Activated CD4-positive, alpha-beta T cell treated with anti-CD3 and anti-CD28 coated beads, Interleukin-2, amount 10 ng/mL, durations not matched to agents 24 days and 14 days (primary cell): Measurements from ENCODE around the gene CHST6. TPM values are rescaled to one million over a fixed set of nuclear protein-coding genes. Genes with fewer than 3 reads are reported as not detected.
"Not testable (repeated sequence)": the region's sequence is repeated elsewhere in the genome, so short reads cannot be mapped to it uniquely, and the experiment has no call there.

Experiments used
- DNase-seq: peaks from one replicate; pipeline ENCODE4 v3.0.0; 2022
- H3K27ac Mint-ChIP-seq: one replicate; pipeline ENCODE4 v1.8.0; 2022; ENCODE audit warnings: mild to moderate bottlenecking, mixed read lengths
- H3K27me3 Mint-ChIP-seq: one replicate; pipeline ENCODE4 v1.8.0; 2022; ENCODE audit warnings: mixed read lengths
- H3K36me3 Mint-ChIP-seq: one replicate; pipeline ENCODE4 v1.8.0; 2022; ENCODE audit warnings: low read depth, mild to moderate bottlenecking, mixed read lengths
- H3K4me1 Mint-ChIP-seq: one replicate; pipeline ENCODE4 v1.8.0; 2021; ENCODE audit warnings: mixed read lengths
- H3K4me3 Mint-ChIP-seq: one replicate; pipeline ENCODE4 v1.8.0; 2022; ENCODE audit warnings: mild to moderate bottlenecking, moderate library complexity, mixed read lengths
- H3K9me3 Mint-ChIP-seq: one replicate; pipeline ENCODE4 v1.8.0; 2021; ENCODE audit warnings: mixed read lengths
- intact Hi-C: fragments of 100-400 bp; cut with micrococcal nuclease; formaldehyde crosslinking; loops from one replicate; pipeline ENCODE4 v1.15.1; 2023
- total RNA-seq: library from RNA; stranded (reverse); gene quantifications from 2 replicates; pipeline ENCODE4 v1.2.3, GENCODE V29; 2022

CHST6 gene
- total RNA-seq, 1 donor from 2014 or later = not detected

GRCh38 chr16:75424105-75424762 lies 71.0 kb downstream of the CHST6 start:
- H3K4me3 Mint-ChIP-seq, DNase-seq, H3K27ac Mint-ChIP-seq, H3K27me3 Mint-ChIP-seq, H3K36me3 Mint-ChIP-seq, H3K9me3 Mint-ChIP-seq: not testable (repeated sequence)
- H3K4me1 Mint-ChIP-seq = peaks cover 24% of the 10 kb centered on the region
- intact Hi-C loops = loop anchor here (5.0 kb wide), 1 partner anchor 38 kb away; the partner anchor contains the start of gene TMEM170A

GRCh38 chr16:75423723-75424104 lies 71.5 kb downstream of the CHST6 start:
- no peak overlapping the region for H3K4me3 Mint-ChIP-seq
- intact Hi-C loops = loop anchor here (5.0 kb wide), 1 partner anchor 39 kb away; the partner anchor contains the start of gene TMEM170A
- H3K27ac Mint-ChIP-seq = no peak overlapping the region
- no peaks in the 10 kb centered on the region for H3K27me3 Mint-ChIP-seq
- H3K36me3 Mint-ChIP-seq = peaks cover 6% of the 10 kb centered on the region
- no peaks in the 10 kb centered on the region for H3K9me3 Mint-ChIP-seq
- peaks cover 24% of the 10 kb centered on the region for H3K4me1 Mint-ChIP-seq
- no peak for DNase-seq

Other genes with a start within 250 kb of the CHST6 start
- gene BCAR1, start 243.8 kb downstream of the CHST6 start, total RNA-seq = 0.50 and 0.79 TPM in 2 replicates
- 33.7 and 38.9 TPM in 2 replicates for gene CFDP1, start 61.9 kb downstream of the CHST6 start, total RNA-seq
- 39.1 and 46.0 TPM in 2 replicates for gene TMEM170A, start 30.8 kb downstream of the CHST6 start, total RNA-seq
- 0.09 TPM in 1 of 2 replicates, not detected in the other for gene CHST5, start 40.7 kb upstream of the CHST6 start, total RNA-seq
- gene TMEM231, start 60.8 kb upstream of the CHST6 start, total RNA-seq = 4.0 and 4.4 TPM in 2 replicates
- 69.9 and 70.4 TPM in 2 replicates for gene GABARAPL2, start 70.9 kb upstream of the CHST6 start, total RNA-seq
- 58.6 and 64.4 TPM in 2 replicates for gene ADAT1, start 127.8 kb upstream of the CHST6 start, total RNA-seq
- 285 and 296 TPM in 2 replicates for gene KARS1, start 152.2 kb upstream of the CHST6 start, total RNA-seq
- 86.8 and 89.1 TPM in 2 replicates for gene TERF2IP, start 152.3 kb upstream of the CHST6 start, total RNA-seq
- not detected in 2 replicates for gene CPHXL2, start 181.6 kb upstream of the CHST6 start, total RNA-seq
- gene DUXB, start 206.0 kb upstream of the CHST6 start, total RNA-seq = not detected in 2 replicates
- gene CPHXL, start 231.0 kb upstream of the CHST6 start, total RNA-seq = not detected in 2 replicates